Heart left ventricle (tissue), 16 donors: ENCODE data around the gene MKLN1. TPM values are rescaled to one million over a fixed set of nuclear protein-coding genes. Genes with fewer than 3 reads are reported as not detected.

Experiments
- ATAC-seq, 4 donors: fragments of 200-7000 bp; cut with Tn5 transposase; one replicate each; pipeline ENCODE4 v1.9.1; 2020 to 2022; ENCODE audit warnings: moderate library complexity in 4 of 4, mild to moderate bottlenecking in 3 of 4, moderate number of reproducible peaks in 1 of 4
- DNase-seq, 5 donors: peaks; one replicate each; pipeline ENCODE4 v3.0.0-alpha.2; 2020
- H3K27ac ChIP-seq, 12 donors: fragments of 200-600 bp; sonication (generic) in 4 of 12; one replicate each; pipeline versions ENCODE4 v1.5.0 to v1.8.0; 2016 to 2022; ENCODE audit warnings: mild to moderate bottlenecking in 2 of 12
- H3K27me3 ChIP-seq, 9 donors: fragments of 200-600 bp; sonication (generic) in 2 of 9; one replicate each; pipeline versions ENCODE4 v1.5.1 to v1.8.0; 2016 to 2022; ENCODE audit warnings: mild to moderate bottlenecking in 3 of 9
- H3K36me3 ChIP-seq, 9 donors: fragments of 200-600 bp; sonication (generic) in 2 of 9; one replicate each; pipeline versions ENCODE4 v1.5.0 to v1.8.0; 2018 to 2022; ENCODE audit warnings: mild to moderate bottlenecking in 2 of 9
- H3K4me1 ChIP-seq, 12 donors: fragments of 200-600 bp; sonication (generic) in 4 of 12; one replicate each; pipeline versions ENCODE4 v1.5.0 to v1.8.0; 2016 to 2022; ENCODE audit warnings: mild to moderate bottlenecking in 3 of 12
- H3K4me3 ChIP-seq, 12 donors: fragments of 200-600 bp; sonication (generic) in 4 of 12; one replicate each; pipeline versions ENCODE4 v1.5.0 to v1.8.0; 2017 to 2022; ENCODE audit warnings: mild to moderate bottlenecking in 9 of 12, moderate library complexity in 4 of 12
- H3K9me3 ChIP-seq, 12 donors: fragments of 200-600 bp; sonication (generic) in 4 of 12; one replicate each; pipeline versions ENCODE4 v1.5.0 to v1.8.0; 2016 to 2022; ENCODE audit warnings: mild to moderate bottlenecking in 1 of 12
- POLR2A ChIP-seq, 2 donors: fragments of 450-650 bp; IDR thresholded peaks; one replicate each; pipeline ENCODE4 v1.6.1; 2017; ENCODE audit warnings: antibody characterized with exemption in 2 of 2, mild to moderate bottlenecking in 2 of 2, moderate library complexity in 2 of 2
- WGBS, 4 donors: extraction: QIAGEN DNeasy Blood & Tissue Kit in 2 of 4; methylation state at CpG; one replicate each; pipeline versions ENCODE4 v1.1.5 to v1.1.7; 2013 to 2018; 5-methylcytosine and 5-hydroxymethylcytosine counted together
- intact Hi-C, 10 donors: fragments of 100-400 bp; cut with DNase I; formaldehyde crosslinking; loops; one replicate each; pipeline versions ENCODE4 v1.11.1 to v1.14.2; 2022
- polyA plus RNA-seq, 2 donors: library from polyadenylated mRNA; stranded (reverse); fragments of 200-250 nt; gene quantifications; one replicate each; pipeline ENCODE4 v1.2.3, GENCODE V29; 2013
- total RNA-seq, 9 donors: library from RNA; depleted of rRNA in 2 of 9; stranded (reverse); fragments of >200 nt in 2 of 9; fragmentation: NEBNext Ultra II Directional in 3 of 9; extraction: Animal tissue kit (Norgen Biotek cat#: 25700) in 3 of 9; gene quantifications; one replicate each; pipeline versions ENCODE4 v1.1.0 to v1.2.4, GENCODE V29; 2016 to 2023
- TF ChIP-seq, protein P1 (sequence below), 12 donors: fragments of 200-600 bp; sonication (generic) in 4 of 12; IDR thresholded peaks; one replicate each; pipeline versions ENCODE4 v1.5.0 to v1.8.0; 2018 to 2022; ENCODE audit warnings: antibody characterized with exemption in 12 of 12, mild to moderate bottlenecking in 5 of 12
- donor health status: ischemic (EF 13 %, LVEDD 7.1; RV severe dilation, severe dysfunction).
- donor health status: healthy with polysubstance abuse.
- donor health status: DM: no; HTN: yes; CAD: no.
- donor health status: DM: no; HTN: no; CAD: no.
- donor health status: ischemic (EF 25% LVEDD 6.9; RV normal size, moderate dysfunction).
- donor health status: ischemic (EF 25% LVEDD 5.7; RV mildly dilated, moderate dysfunction).
- donor health status: healthy.
- donor health status: DM: yes; HTN: yes; CAD: no.
- donor health status: ischemic (EF 35%, LVEDD 5.7; RV mildly dilated, moderate dysfunction).
- donor health status: nonischemic (EF 11% LVEDD 7.7; RV severe dilation, severe dysfunction).
- donor health status: DM: yes; HTN: yes; CAD: no.
- donor health status: PGD.
- donor health status: ischemic (EF 29% LVEDD 5.4; RV normal size, mild dysfunction).
- donor health status: nonischemic (EF 23%, LVEDD 6.1; RV moderate dilation, normal function).

MKLN1 gene
- total and polyA plus RNA-seq, 11 donors: 11.5 to 49.7 (median 37.6) TPM

DNA sequence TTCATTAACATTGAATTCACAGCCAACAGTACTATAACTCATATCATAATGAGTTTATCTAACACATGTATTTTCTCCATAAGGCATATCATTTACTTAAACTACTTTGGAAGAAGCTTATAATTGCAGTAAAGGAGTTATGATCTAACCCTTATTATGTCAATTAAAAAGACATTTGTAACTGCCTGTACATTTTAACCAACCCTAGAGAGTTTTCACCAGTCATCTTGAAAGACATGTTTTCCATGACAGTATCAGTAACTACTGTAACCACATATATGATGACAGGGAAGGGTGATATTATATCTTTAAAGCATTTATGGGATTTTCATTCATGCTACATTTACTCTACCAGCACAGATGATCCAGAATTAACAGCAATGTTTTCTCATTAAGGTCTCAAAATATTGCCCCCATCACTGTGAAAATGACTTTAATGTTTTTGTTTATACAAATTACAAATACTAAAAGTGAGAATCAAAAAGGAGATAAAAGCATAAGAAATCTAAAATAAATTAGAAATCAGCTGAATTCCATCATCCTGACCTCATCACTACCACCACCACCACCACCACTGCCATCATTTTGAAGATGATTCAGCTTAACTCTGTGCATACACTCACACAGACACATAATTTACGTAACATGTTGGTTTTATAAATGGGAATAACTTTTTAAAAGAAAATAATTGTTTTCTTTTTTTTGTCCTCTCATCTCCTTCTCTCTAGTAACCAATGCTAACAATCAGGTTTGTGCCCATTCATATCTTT is 53.6 kb downstream of the MKLN1 start:
- ATAC-seq (no peak), DNase-seq (no peak)
- 98 to 100% (median 99%) methylated on average over 1 of the region's 1 CpG for WGBS, 4 donors
- Histone ChIP-seq H3K9me3 (no peaks in the 10 kb centered on the region), H3K4me1 (peaks cover 0 to 23% (median 5%) of the 10 kb centered on the region in 12 donors), H3K36me3 (peaks cover 0 to 4% (median 0%) of the 10 kb centered on the region in 9 donors), H3K27me3 (no peaks in the 10 kb centered on the region), H3K27ac (no peak overlapping the region), H3K4me3 (no peak overlapping the region)
- TF ChIP-seq POLR2A (IDR thresholded peaks at IDR 0.05): no peak
- TF ChIP-seq, protein P1, sequence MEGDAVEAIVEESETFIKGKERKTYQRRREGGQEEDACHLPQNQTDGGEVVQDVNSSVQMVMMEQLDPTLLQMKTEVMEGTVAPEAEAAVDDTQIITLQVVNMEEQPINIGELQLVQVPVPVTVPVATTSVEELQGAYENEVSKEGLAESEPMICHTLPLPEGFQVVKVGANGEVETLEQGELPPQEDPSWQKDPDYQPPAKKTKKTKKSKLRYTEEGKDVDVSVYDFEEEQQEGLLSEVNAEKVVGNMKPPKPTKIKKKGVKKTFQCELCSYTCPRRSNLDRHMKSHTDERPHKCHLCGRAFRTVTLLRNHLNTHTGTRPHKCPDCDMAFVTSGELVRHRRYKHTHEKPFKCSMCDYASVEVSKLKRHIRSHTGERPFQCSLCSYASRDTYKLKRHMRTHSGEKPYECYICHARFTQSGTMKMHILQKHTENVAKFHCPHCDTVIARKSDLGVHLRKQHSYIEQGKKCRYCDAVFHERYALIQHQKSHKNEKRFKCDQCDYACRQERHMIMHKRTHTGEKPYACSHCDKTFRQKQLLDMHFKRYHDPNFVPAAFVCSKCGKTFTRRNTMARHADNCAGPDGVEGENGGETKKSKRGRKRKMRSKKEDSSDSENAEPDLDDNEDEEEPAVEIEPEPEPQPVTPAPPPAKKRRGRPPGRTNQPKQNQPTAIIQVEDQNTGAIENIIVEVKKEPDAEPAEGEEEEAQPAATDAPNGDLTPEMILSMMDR (IDR thresholded peaks at IDR 0.05): no peak
- intact Hi-C loops: no loop called here

DNA sequence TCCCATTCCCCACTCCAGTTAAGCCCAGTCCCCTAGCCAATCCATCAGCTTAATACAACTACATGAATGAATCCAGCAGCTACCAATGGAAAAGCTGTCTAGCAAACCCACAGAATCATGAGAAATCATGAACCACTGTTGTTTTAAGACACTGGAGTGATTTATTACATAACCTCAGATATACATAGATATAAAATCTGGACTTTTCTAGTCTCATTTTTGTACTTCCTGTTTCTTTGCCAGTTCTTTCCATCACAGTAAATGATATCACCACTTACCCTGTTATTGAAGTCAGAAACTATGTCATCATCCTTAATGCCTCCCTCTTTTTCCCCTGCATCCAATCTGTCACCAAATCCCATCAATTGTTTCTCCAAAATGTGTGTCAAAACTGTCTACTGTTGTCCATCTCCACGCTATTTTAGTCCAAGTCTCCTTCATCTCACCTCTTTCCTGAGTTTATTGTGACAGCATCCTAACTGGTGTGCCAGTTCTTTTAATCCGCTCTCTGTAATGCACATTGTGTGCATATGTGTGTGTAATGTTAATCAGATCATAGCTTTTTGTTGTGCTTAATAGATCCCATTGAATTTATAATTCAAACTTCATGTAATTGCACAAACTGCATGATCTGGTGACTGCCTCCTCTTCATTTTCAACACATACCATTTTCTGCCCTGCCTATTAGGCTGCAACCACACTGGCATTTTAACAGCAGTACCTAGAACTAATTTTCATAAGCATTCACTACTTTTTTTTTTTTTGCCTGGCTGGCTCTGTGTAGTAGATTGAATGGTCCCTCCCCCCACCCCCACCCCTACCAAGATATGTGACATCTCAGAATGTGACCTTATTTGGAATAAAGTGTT is 56.0 kb downstream of the MKLN1 start:
- DNase-seq: no peak
- peak in 1 of 4 donors; percentile 20 for ATAC-seq
- peaks cover 0 to 23% (median 5%) of the 10 kb centered on the region in 12 donors for H3K4me1 ChIP-seq
- H3K36me3 ChIP-seq: peaks cover 0 to 7% (median 0%) of the 10 kb centered on the region in 9 donors
- H3K27me3 ChIP-seq: no peaks in the 10 kb centered on the region
- H3K27ac ChIP-seq: no peak overlapping the region
- H3K4me3 ChIP-seq: no peak overlapping the region
- intact Hi-C loops: no loop called here
- no peak for TF ChIP-seq POLR2A (IDR thresholded peaks at IDR 0.05)
- TF ChIP-seq, protein P1 (IDR thresholded peaks at IDR 0.05): no peak
- no peaks in the 10 kb centered on the region for H3K9me3 ChIP-seq
- WGBS, 4 donors: 88 to 94% (median 92%) methylated on average over 2 of the region's 2 CpGs

DNA sequence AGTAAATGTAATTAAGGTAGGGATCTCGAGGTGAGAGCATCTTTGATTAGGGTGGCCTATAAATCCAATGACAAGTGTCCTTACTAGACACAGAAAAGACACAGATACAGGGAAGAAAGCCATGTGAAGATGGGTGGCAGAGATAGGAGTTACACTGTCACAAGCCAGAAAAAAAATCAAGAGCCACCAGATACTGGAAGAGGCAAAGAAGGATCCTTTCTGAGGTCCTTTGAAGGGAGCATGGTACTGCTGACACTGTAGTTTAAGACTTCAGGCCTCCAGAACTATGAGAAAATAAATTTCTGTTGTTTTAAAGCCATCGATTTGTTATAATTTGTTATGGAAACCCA is 56.6 kb downstream of the MKLN1 start:
- no peak for TF ChIP-seq POLR2A (IDR thresholded peaks at IDR 0.05)
- TF ChIP-seq, protein P1 (IDR thresholded peaks at IDR 0.05): no peak
- no peak for DNase-seq
- intact Hi-C loops: no loop called here
- Histone ChIP-seq H3K4me3 (no peak overlapping the region), H3K9me3 (no peaks in the 10 kb centered on the region), H3K36me3 (peaks cover 0 to 10% (median 5%) of the 10 kb centered on the region in 9 donors), H3K27me3 (no peaks in the 10 kb centered on the region), H3K4me1 (peaks cover 0 to 23% (median 5%) of the 10 kb centered on the region in 12 donors), H3K27ac (no peak overlapping the region)
- WGBS, 4 donors: 85 to 98% (median 94%) methylated on average over 2 of the region's 2 CpGs
- ATAC-seq: no peak

DNA sequence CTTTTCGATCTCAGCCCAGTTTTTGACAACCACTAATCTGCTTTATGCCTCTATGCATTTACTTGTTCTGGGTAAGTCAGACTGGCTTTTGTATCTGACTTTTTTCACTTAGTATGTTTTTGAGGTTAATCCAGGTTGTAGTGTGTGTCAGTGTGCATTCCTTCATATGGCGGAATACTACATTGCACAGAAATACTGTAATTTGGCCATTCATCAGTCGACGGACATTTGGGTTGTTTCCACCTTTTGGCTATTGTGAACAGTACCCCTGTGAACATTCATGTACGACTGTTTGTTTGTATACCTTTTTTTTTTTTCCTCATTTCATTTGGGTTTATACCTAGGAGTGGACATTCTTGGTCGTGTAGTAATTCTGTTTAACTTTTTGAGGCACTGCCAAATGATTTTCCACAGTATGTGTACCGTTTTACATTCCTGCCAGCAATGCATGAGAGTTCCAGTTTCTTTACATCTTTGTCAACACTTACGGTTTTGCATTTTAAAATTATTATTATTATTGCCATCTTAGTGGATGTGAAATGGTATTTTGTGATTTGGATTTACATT is 57.4 kb downstream of the MKLN1 start:
- H3K27me3 ChIP-seq: no peaks in the 10 kb centered on the region
- H3K9me3 ChIP-seq: no peaks in the 10 kb centered on the region
- intact Hi-C loops: no loop called here
- 83 to 84% (median 83%) methylated on average over 8 of the region's 8 CpGs for WGBS, 4 donors
- no peak for TF ChIP-seq POLR2A (IDR thresholded peaks at IDR 0.05)
- TF ChIP-seq, protein P1 (IDR thresholded peaks at IDR 0.05): no peak
- ATAC-seq (no peak), DNase-seq (no peak)
- peaks cover 0 to 23% (median 5%) of the 10 kb centered on the region in 12 donors for H3K4me1 ChIP-seq
- no peak overlapping the region for H3K4me3 ChIP-seq
- H3K36me3 ChIP-seq: peaks cover 0 to 15% (median 7%) of the 10 kb centered on the region in 9 donors
- no peak overlapping the region for H3K27ac ChIP-seq
